ENCODE results near the gene ARHGAP26.

DNA sequence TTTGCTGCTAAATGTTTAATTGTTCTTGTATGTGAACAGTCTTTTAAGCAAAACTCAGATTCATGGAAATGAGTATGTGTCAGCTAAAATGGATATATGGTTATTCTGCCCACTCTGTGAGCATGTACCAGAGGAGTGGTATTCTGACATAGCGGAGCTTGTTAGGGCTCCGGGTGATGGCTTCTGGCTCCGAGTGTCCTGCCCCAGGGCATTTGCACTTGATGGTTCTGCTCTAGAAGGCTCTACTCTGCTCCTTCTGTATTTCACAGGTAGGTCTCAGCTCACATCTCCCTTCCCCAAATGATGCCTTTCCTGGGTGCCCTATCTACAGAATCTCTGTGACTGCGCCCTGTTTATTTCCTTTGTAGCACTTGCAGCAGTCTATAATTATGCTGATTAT, 113.3 kb downstream of the ARHGAP26 start:
- TF ChIP-seq, protein P1, sequence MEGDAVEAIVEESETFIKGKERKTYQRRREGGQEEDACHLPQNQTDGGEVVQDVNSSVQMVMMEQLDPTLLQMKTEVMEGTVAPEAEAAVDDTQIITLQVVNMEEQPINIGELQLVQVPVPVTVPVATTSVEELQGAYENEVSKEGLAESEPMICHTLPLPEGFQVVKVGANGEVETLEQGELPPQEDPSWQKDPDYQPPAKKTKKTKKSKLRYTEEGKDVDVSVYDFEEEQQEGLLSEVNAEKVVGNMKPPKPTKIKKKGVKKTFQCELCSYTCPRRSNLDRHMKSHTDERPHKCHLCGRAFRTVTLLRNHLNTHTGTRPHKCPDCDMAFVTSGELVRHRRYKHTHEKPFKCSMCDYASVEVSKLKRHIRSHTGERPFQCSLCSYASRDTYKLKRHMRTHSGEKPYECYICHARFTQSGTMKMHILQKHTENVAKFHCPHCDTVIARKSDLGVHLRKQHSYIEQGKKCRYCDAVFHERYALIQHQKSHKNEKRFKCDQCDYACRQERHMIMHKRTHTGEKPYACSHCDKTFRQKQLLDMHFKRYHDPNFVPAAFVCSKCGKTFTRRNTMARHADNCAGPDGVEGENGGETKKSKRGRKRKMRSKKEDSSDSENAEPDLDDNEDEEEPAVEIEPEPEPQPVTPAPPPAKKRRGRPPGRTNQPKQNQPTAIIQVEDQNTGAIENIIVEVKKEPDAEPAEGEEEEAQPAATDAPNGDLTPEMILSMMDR (IDR thresholded peaks at IDR 0.05; ENCODE audit: extremely low read depth in 1 of 2, insufficient read depth in 1 of 2, low read depth in 1 of 2, low read length in 2 of 2), result no peak
- TF ChIP-seq, protein P2, sequence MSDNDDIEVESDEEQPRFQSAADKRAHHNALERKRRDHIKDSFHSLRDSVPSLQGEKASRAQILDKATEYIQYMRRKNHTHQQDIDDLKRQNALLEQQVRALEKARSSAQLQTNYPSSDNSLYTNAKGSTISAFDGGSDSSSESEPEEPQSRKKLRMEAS (IDR thresholded peaks at IDR 0.05; ENCODE audit: insufficient read depth, insufficient read length), result no peak
